ENCODE data around the gene COMMD7.

The COMMD7 gene

GRCh38 chr20:32743237-32744112, at the start of gene COMMD7:
Gene COMMD7, minus strand, starts transcription at chr20:32743467. Its CDS starts 76 bp downstream, at chr20:32743391.
- DNase-seq, result no peak

GRCh38 chr20:32792731-32793458, 49.6 kb upstream of the COMMD7 start:
- DNase-seq, result no peak

- no peak for DNase-seq
Observed at GRCh38 chr20:32792316-32792715, 49.0 kb upstream of the COMMD7 start.

DNA sequence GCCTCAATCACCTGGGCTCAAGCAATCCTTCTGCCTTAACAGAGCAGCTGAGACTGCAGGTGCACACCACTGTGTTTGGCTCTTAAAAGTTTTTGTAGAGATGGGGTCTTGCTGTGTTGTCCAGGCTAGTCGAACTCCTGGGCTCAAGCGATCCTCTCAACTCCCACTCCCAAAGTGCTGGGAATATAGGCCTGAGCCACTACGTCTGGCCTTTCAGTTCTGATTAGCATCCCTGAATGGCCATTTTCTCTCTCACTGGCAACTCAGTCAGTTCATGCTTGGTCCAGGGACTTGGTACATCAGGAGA, 47.4 kb upstream of the COMMD7 start:
- DNase-seq, result no peak

GRCh38 chr20:32789896-32790750, 46.9 kb upstream of the COMMD7 start:
- DNase-seq, result no peak

- no peak for DNase-seq
Observed at GRCh38 chr20:32787168-32787567, 43.9 kb upstream of the COMMD7 start.

DNA sequence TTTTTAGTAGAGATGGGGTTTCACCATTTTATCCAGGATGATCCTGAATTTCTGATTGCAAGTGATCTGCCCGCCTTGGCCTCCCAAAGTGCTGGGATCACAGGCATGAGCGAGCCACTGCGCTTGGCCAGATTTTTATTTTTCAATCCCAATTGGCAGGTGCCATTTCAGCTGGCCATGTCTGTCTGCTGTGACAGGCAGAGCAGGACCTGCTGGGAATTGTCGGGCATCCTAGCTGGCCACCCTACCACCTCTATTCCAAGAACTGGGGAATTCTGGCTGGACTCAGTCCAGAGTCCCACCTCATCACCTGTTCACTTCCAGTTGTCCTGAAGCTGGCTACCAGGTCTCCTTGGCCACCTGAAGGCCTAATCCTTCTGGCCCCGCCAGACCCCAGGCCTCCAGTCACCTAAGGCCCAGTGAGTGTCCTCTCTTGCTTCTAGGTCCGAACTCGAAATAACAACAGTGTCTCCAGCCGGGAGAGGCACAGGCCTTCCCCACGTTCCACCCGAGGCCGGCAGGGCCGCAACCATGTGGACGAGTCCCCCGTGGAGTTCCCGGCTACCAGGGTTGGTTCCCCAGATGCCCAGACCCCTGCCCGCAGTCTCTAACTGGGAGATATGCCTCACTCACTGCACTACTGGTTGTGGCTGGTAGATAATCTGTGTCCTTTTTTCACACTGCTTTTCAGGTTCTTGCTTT, 42.9 kb upstream of the COMMD7 start:
- no peak for DNase-seq

DNA sequence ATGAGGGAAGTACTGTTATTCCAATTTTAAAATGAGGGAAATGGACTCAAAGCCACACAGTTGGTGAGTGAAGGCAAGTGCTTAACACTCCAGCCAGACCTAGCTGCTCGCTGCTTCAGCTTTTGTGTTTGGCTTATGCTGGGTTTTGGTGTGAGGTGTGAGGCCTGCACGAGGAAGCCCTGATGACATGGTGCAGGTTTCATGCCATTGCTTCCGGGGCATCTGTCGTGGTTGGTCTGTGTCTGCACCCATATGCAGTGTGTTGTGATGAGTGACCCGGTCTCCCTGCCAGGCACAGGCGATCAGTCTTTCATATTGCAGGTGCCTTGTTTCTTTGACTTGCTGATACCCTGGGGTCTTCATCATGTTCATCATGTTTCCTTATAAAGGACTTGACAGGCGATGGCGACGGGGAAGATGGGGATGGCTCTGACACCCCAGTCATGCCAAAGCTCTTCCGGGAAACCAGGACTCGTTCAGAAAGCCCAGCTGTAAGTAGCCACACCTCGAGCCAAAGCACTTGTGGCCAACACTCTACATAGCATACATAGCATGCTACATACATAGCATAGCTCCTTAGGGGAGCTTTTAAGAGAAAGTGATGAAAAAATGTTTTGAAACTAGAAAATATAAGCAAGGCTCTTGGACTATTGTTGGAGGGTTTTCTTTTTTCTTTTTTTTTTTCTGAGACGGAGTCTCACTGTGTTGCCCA, 41.3 kb upstream of the COMMD7 start:
- DNase-seq, result no peak

GRCh38 chr20:32780749-32781655, 37.7 kb upstream of the COMMD7 start:
- no peak for DNase-seq

DNA sequence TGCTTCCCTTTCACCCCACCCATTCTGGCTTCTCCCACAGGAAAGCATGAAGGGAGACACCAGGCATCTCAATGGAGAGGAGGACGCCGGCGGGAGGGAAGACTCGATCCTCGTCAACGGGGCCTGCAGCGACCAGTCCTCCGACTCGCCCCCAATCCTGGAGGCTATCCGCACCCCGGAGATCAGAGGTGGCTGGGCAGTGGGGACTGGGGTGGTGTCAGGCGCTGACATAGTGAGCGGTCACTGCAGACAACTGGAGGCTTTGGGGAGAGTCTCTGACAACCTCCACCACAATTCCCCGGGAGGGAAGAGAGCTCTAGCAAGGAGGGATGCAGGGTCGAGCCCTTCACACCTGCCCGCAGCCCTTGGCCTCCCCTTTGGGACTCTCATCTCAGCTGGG, 37.0 kb upstream of the COMMD7 start:
- DNase-seq, result no peak

GRCh38 chr20:32779500-32780211, 36.4 kb upstream of the COMMD7 start:
- DNase-seq, result no peak

- DNase-seq, result no peak
Observed at GRCh38 chr20:32777177-32777956, 34.1 kb upstream of the COMMD7 start.

- no peak for DNase-seq
Observed at GRCh38 chr20:32775336-32775991, 32.2 kb upstream of the COMMD7 start.

GRCh38 chr20:32773855-32774254, 30.6 kb upstream of the COMMD7 start:
- DNase-seq, result no peak

DNA sequence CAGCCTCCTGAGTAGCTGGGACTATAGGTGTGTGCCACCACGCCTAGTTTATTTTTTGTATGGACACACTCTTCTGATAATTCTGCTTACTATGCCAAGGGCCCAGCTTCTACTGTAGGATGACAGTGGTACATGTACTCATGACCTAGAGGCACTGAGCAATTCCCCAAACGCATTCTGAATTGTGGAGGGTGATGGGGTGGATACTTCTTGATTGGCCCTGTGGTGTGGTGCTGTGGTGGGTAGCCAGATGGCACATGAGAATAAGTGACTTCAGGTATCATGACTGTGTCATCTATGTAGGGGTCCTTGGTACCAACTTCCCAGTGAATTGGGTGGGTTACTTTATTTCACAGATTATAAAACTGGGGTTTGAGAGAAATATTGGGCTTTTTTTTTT, 30.0 kb upstream of the COMMD7 start:
- no peak for DNase-seq

GRCh38 chr20:32772046-32772445, 28.8 kb upstream of the COMMD7 start:
- no peak for DNase-seq

DNA sequence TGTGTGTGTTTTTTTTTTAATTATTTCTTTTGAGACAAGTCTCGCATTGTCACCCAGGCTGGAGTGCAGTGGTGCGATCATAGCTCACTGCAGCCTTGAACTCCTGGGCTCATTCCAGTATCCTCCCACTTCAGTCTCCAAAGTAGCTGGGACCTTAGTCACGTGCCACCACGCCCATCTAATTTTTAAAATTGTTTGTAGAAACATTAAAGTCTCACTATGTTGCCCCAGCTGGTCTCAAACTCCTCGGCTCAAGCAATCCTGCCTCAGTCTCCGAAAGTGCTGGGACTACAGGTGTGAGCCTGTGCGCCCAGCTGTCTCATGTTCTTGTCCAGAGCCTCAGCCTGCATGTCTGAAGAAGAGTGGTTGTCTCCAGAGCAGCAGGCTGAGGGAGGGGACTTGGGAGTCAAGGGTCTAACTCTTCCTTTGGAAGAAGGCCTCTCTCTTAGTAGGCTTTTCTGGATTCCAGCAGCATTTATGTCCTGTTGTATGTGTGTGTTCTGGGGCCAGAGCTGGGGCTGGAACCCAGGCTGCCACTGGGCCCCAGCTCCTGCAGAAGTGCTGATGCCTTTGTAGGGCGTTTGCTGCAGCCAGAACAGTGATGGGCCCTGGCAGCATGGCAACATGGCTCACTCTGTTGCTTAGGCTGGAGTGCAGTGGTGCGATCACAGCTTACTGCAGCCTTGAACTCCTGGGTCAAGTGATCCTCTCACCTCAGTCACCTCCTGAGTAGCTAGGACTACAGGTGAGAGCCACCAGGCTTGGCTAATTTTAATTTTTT, 24.3 kb upstream of the COMMD7 start:
- no peak for DNase-seq

Data from SIG-M5 (cell line).